GM12874 (cell line): Measurements from ENCODE around the gene ST6GALNAC1.

Source experiments
- CTCF ChIP-seq: IDR thresholded peaks from 2 replicates; pipeline ENCODE4 v1.5.1; 2011; ENCODE audit warnings: low read depth, mild to moderate bottlenecking, control low read depth, low read length, moderate library complexity; ENCODE audit not compliant: insufficient read depth

Gene ST6GALNAC1

GRCh38 chr17:76594690-76595089 is 48.9 kb downstream of the ST6GALNAC1 start:
- TF ChIP-seq CTCF = no peak

- TF ChIP-seq CTCF = no peak
Measured at GRCh38 chr17:76593959-76594358, 49.6 kb downstream of the ST6GALNAC1 start.

- TF ChIP-seq CTCF = no peak
Measured at GRCh38 chr17:76593384-76593826, 50.2 kb downstream of the ST6GALNAC1 start.

- TF ChIP-seq CTCF = no peak
Measured at GRCh38 chr17:76588182-76588581, 55.4 kb downstream of the ST6GALNAC1 start.

- no peak for TF ChIP-seq CTCF
Measured at GRCh38 chr17:76586741-76587487, 56.6 kb downstream of the ST6GALNAC1 start.

GRCh38 chr17:76585649-76586593 is 57.6 kb downstream of the ST6GALNAC1 start, which contains the start of gene ST6GALNAC2:
TSS of gene ST6GALNAC2 (minus strand) at chr17:76585860. CDS start at chr17:76585808, 52 bp downstream.
- peak; percentile 31; the same call in 1 of the 2 replicates for TF ChIP-seq CTCF

- TF ChIP-seq CTCF = no peak
Measured at GRCh38 chr17:76585033-76585648, 58.4 kb downstream of the ST6GALNAC1 start.
